Fibroblast of gingiva (primary cell): ENCODE data around the gene NTRK3.
"Not testable (repeated sequence)": the region's sequence is repeated elsewhere in the genome, so short reads cannot be mapped to it uniquely, and the experiment has no call there.

Experiments
- DNase-seq: peaks from one replicate; pipeline ENCODE4 v3.0.0-alpha.2; 2011; ENCODE audit warnings: low read depth

NTRK3 gene

GRCh38 chr15:87874896-87875711 is 381.4 kb downstream of the NTRK3 start:
- no peak for DNase-seq

- no peak for DNase-seq
These were observed 383.0 kb downstream of the NTRK3 start for GRCh38 chr15:87873516-87873915.

GRCh38 chr15:87871731-87872320 is 384.7 kb downstream of the NTRK3 start:
- no peak for DNase-seq

GRCh38 chr15:87871258-87871681 is 385.3 kb downstream of the NTRK3 start:
- no peak for DNase-seq

- DNase-seq: no peak
These were observed 389.6 kb downstream of the NTRK3 start for GRCh38 chr15:87866961-87867360.

- no peak for DNase-seq
These were observed 393.4 kb downstream of the NTRK3 start for GRCh38 chr15:87863152-87863551.

GRCh38 chr15:87860743-87861142 is 395.8 kb downstream of the NTRK3 start:
- no peak for DNase-seq

GRCh38 chr15:87858651-87859050 is 397.9 kb downstream of the NTRK3 start:
- no peak for DNase-seq

GRCh38 chr15:87851497-87851896 is 405.0 kb downstream of the NTRK3 start:
- DNase-seq: no peak

- DNase-seq: no peak
These were observed 405.6 kb downstream of the NTRK3 start for GRCh38 chr15:87850916-87851315.

- no peak for DNase-seq
These were observed 407.4 kb downstream of the NTRK3 start for GRCh38 chr15:87849181-87849580.

- DNase-seq: no peak
These were observed 408.5 kb downstream of the NTRK3 start for GRCh38 chr15:87848012-87848411.

GRCh38 chr15:87846746-87847145 is 409.8 kb downstream of the NTRK3 start:
- DNase-seq: no peak

GRCh38 chr15:87843312-87843711 is 413.2 kb downstream of the NTRK3 start:
- no peak for DNase-seq

GRCh38 chr15:87841426-87841998 is 415.0 kb downstream of the NTRK3 start:
- no peak for DNase-seq

GRCh38 chr15:87835830-87836229 is 420.7 kb downstream of the NTRK3 start:
- not testable (repeated sequence) for DNase-seq

- not testable (repeated sequence) for DNase-seq
These were observed 423.2 kb downstream of the NTRK3 start for GRCh38 chr15:87833333-87833732.

- no peak for DNase-seq
These were observed 427.0 kb downstream of the NTRK3 start for GRCh38 chr15:87829332-87830050.

- no peak for DNase-seq
These were observed 427.9 kb downstream of the NTRK3 start for GRCh38 chr15:87828608-87829007.

GRCh38 chr15:87827131-87827530 is 429.4 kb downstream of the NTRK3 start:
- no peak for DNase-seq

- no peak for DNase-seq
These were observed 430.3 kb downstream of the NTRK3 start for GRCh38 chr15:87826119-87826747.

GRCh38 chr15:87818756-87819155 is 437.8 kb downstream of the NTRK3 start:
- no peak for DNase-seq
